Measurements from ENCODE around the gene EPHA3. TPM values are rescaled to one million over a fixed set of nuclear protein-coding genes. Genes with fewer than 3 reads are reported as not detected.

Gene EPHA3
- total and polyA plus RNA-seq, 9 donors = 1.0 to 6.9 (median 2.9) TPM

DNA sequence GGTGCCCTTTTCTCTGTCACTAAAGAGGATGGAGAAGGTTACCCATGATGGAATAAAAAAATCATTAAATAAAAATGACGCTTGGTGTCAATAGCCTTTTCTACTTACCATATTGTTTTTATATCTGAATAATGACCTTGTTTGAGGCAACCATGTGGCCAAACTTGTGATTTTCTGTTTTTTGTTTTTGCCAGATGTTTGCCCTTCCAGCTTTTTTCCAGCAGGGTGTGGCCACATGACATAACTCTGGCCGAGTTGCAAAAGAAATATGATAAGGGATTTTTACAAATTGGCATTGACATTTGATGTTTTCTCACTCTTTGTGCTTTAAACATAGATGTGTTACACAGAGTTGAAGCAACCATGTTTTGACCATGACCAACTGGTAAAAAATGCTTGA is 39.7 kb upstream of the EPHA3 start:
- no peak for DNase-seq
- H3K27me3 ChIP-seq = no peaks in the 10 kb centered on the region
- 50 to 66% (median 52%) methylated on average over 2 of the region's 2 CpGs for WGBS, 3 donors
- no peaks in the 10 kb centered on the region for H3K36me3 ChIP-seq
- intact Hi-C loops (cut with DNase I) = no loop called here
- TF ChIP-seq EP300 (IDR thresholded peaks at IDR 0.05) (no peak), POLR2A (IDR thresholded peaks at IDR 0.05) (no peak)
- TF ChIP-seq, protein P1, sequence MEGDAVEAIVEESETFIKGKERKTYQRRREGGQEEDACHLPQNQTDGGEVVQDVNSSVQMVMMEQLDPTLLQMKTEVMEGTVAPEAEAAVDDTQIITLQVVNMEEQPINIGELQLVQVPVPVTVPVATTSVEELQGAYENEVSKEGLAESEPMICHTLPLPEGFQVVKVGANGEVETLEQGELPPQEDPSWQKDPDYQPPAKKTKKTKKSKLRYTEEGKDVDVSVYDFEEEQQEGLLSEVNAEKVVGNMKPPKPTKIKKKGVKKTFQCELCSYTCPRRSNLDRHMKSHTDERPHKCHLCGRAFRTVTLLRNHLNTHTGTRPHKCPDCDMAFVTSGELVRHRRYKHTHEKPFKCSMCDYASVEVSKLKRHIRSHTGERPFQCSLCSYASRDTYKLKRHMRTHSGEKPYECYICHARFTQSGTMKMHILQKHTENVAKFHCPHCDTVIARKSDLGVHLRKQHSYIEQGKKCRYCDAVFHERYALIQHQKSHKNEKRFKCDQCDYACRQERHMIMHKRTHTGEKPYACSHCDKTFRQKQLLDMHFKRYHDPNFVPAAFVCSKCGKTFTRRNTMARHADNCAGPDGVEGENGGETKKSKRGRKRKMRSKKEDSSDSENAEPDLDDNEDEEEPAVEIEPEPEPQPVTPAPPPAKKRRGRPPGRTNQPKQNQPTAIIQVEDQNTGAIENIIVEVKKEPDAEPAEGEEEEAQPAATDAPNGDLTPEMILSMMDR (IDR thresholded peaks at IDR 0.05) = no peak
- H3K4me3 ChIP-seq = no peak overlapping the region
- H3K4me1 ChIP-seq (ENCODE audit: insufficient read depth) = no peaks in the 10 kb centered on the region
- no peaks in the 10 kb centered on the region for H3K9me3 ChIP-seq
- no peak overlapping the region for H3K27ac ChIP-seq

GRCh38 chr3:89072642-89073041 is 34.8 kb upstream of the EPHA3 start:
- Histone ChIP-seq H3K4me3 (no peak overlapping the region), H3K27ac (no peak overlapping the region), H3K9me3 (no peaks in the 10 kb centered on the region), H3K27me3 (no peaks in the 10 kb centered on the region), H3K4me1 (ENCODE audit: insufficient read depth) (no peaks in the 10 kb centered on the region), H3K36me3 (no peaks in the 10 kb centered on the region)
- TF ChIP-seq, protein P1 (IDR thresholded peaks at IDR 0.05) = no peak
- TF ChIP-seq POLR2A (IDR thresholded peaks at IDR 0.05) (no peak), EP300 (IDR thresholded peaks at IDR 0.05) (no peak)
- intact Hi-C loops (cut with DNase I) = no loop called here
- WGBS, 3 donors = 59 to 60% (median 59%) methylated on average over 2 of the region's 2 CpGs
- no peak for DNase-seq

- Histone ChIP-seq H3K27me3 (no peaks in the 10 kb centered on the region), H3K4me1 (ENCODE audit: insufficient read depth) (no peaks in the 10 kb centered on the region), H3K9me3 (no peaks in the 10 kb centered on the region), H3K27ac (no peak overlapping the region), H3K36me3 (no peaks in the 10 kb centered on the region), H3K4me3 (no peak overlapping the region)
- DNase-seq = no peak
- WGBS, 3 donors = 54 to 67% (median 59%) methylated on average over 1 of the region's 1 CpG
- intact Hi-C loops (cut with DNase I) = no loop called here
- no peak for TF ChIP-seq EP300 (IDR thresholded peaks at IDR 0.05)
- TF ChIP-seq, protein P1 (IDR thresholded peaks at IDR 0.05) = no peak
- TF ChIP-seq POLR2A (IDR thresholded peaks at IDR 0.05) = no peak
Observed at GRCh38 chr3:89079944-89080343, 27.5 kb upstream of the EPHA3 start.

- Histone ChIP-seq H3K27me3 (no peaks in the 10 kb centered on the region), H3K27ac (no peak overlapping the region), H3K9me3 (no peaks in the 10 kb centered on the region), H3K4me1 (ENCODE audit: insufficient read depth) (no peaks in the 10 kb centered on the region), H3K36me3 (no peaks in the 10 kb centered on the region), H3K4me3 (no peak overlapping the region)
- intact Hi-C loops (cut with DNase I) = no loop called here
- TF ChIP-seq, protein P1 (IDR thresholded peaks at IDR 0.05) = no peak
- TF ChIP-seq POLR2A (IDR thresholded peaks at IDR 0.05) (no peak), EP300 (IDR thresholded peaks at IDR 0.05) (no peak)
- DNase-seq = no peak
- 66 to 71% (median 69%) methylated on average over 1 of the region's 1 CpG for WGBS, 3 donors
Observed at GRCh38 chr3:89087851-89088250, 19.6 kb upstream of the EPHA3 start.

DNA sequence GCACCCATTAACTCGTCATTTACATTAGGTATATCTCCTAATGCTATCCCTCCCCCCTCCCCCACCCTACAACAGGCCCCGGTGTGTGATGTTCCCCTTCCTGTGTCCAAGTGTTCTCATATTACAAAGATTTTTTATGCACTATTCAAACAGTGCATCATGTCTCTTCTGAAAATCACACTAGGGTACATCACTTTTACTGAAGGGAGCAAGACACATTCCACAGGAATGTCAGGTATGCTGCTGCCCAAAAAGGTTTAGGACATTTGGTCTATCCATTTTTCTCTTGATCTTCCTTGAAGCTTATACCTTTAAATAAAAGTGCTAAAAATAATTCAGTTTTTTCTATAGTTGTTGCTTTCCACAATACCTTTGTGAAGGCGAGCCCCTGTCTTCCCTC is 9.2 kb upstream of the EPHA3 start:
- no peaks in the 10 kb centered on the region for H3K9me3 ChIP-seq
- H3K4me1 ChIP-seq (ENCODE audit: insufficient read depth) = no peaks in the 10 kb centered on the region
- H3K4me3 ChIP-seq = no peak overlapping the region
- no peak overlapping the region for H3K27ac ChIP-seq
- intact Hi-C loops (cut with DNase I) = no loop called here
- H3K36me3 ChIP-seq = no peaks in the 10 kb centered on the region
- no peak for DNase-seq
- WGBS, 3 donors = 69 to 78% (median 75%) methylated on average over 3 of the region's 3 CpGs
- no peaks in the 10 kb centered on the region for H3K27me3 ChIP-seq
- no peak for TF ChIP-seq EP300 (IDR thresholded peaks at IDR 0.05)
- TF ChIP-seq, protein P1 (IDR thresholded peaks at IDR 0.05) = no peak
- no peak for TF ChIP-seq POLR2A (IDR thresholded peaks at IDR 0.05)

All from ovary (tissue), 9 donors.